Esophagus muscularis mucosa (tissue), 4 donors: ENCODE data around the gene FAM78B.

Source experiments
- CTCF ChIP-seq, 3 experiments: fragments of 200-600 bp in 2 of 3; fragments of 450-650 bp in 1 of 3; sonication (generic) in 2 of 3; IDR thresholded peaks; one replicate each; pipeline ENCODE4 v1.5.1; 2017 to 2019; ENCODE audit warnings: antibody characterized with exemption in 3 of 3, mild to moderate bottlenecking in 2 of 3, moderate library complexity in 1 of 3
- EP300 ChIP-seq: sonication (generic); formaldehyde crosslinking; IDR thresholded peaks from one replicate; pipeline ENCODE4 v1.6.1; 2017; ENCODE audit warnings: antibody characterized with exemption
- POLR2A ChIP-seq: fragments of 450-650 bp; IDR thresholded peaks from one replicate; pipeline ENCODE4 v1.6.1; 2017; ENCODE audit warnings: antibody characterized with exemption, moderate library complexity, mild to moderate bottlenecking, low read depth
- POLR2AphosphoS5 ChIP-seq, 2 donors: sonication (generic); formaldehyde crosslinking; IDR thresholded peaks; one replicate each; pipeline ENCODE4 v1.6.1; 2017; ENCODE audit warnings: antibody characterized with exemption in 2 of 2

- TF ChIP-seq CTCF (IDR thresholded peaks at IDR 0.05), result no peak
- no peak for TF ChIP-seq EP300
- TF ChIP-seq POLR2A, result no peak
- no peak for TF ChIP-seq POLR2AphosphoS5 (IDR thresholded peaks at IDR 0.05)
Measured at GRCh38 chr1:166087734-166088571, 78.8 kb downstream of the FAM78B start.
